ENCODE results near the gene LAD1. TPM values are rescaled to one million over a fixed set of nuclear protein-coding genes. Genes with fewer than 3 reads are reported as not detected.

LAD1 gene
- total and polyA plus RNA-seq, 2 donors (not counting 1 experiment from before 2014, with no cell fraction given): not detected

GRCh38 chr1:201356701-201357100 lies 42.4 kb downstream of the LAD1 start:
- peaks cover 29% of the 10 kb centered on the region for H3K27me3 ChIP-seq (ENCODE audit: control insufficient read depth, insufficient read depth, low read length)
- H3K9me3 ChIP-seq (ENCODE audit: control insufficient read depth, insufficient read depth, low read depth, low read length): no peaks in the 10 kb centered on the region
- no peak overlapping the region for H3K4me3 ChIP-seq (replicated peaks in 1 of 4; ENCODE audit: control extremely low read depth in 1 of 4, insufficient read depth in 1 of 4, low read depth in 3 of 4, low read length in 4 of 4)
- no peak overlapping the region for H3K27ac ChIP-seq (ENCODE audit: insufficient read depth, low read length)
- H3K79me2 ChIP-seq (ENCODE audit: control insufficient read depth, insufficient read depth, low read length): no peaks in the 10 kb centered on the region
- no peaks in the 10 kb centered on the region for H3K4me1 ChIP-seq (ENCODE audit: control insufficient read depth, extremely low read depth, insufficient read depth, low read length)
- TF ChIP-seq CTCF (conservative IDR thresholded peaks at IDR 0.05 in 1 of 2, IDR thresholded peaks at IDR 0.05 in 1 of 2; ENCODE audit: low read depth in 1 of 2, low read length in 2 of 2) (no peak), EZH2 (IDR thresholded peaks at IDR 0.05; ENCODE audit: low read length, missing control alignments) (no peak)
- no peak for DNase-seq (ENCODE audit: low read depth in 2 of 2)
- no peak overlapping the region for H3K9ac ChIP-seq (ENCODE audit: insufficient read depth, low read length)
- no peaks in the 10 kb centered on the region for H4K20me1 ChIP-seq (ENCODE audit: control insufficient read depth, extremely low read depth, insufficient read depth, low read length)
- no peak overlapping the region for H2AFZ ChIP-seq (ENCODE audit: low read length)
- no peaks in the 10 kb centered on the region for H3K36me3 ChIP-seq (ENCODE audit: control insufficient read depth, insufficient read depth, low read length)
- no peak overlapping the region for H3K4me2 ChIP-seq (ENCODE audit: extremely low read depth, insufficient read depth, low read length)

GRCh38 chr1:201356236-201356635 lies 42.9 kb downstream of the LAD1 start:
- Histone ChIP-seq H2AFZ (ENCODE audit: low read length) (no peak overlapping the region), H3K4me2 (ENCODE audit: extremely low read depth, insufficient read depth, low read length) (no peak overlapping the region), H3K27me3 (ENCODE audit: control insufficient read depth, insufficient read depth, low read length) (peaks cover 29% of the 10 kb centered on the region), H3K4me1 (ENCODE audit: control insufficient read depth, extremely low read depth, insufficient read depth, low read length) (no peaks in the 10 kb centered on the region), H3K36me3 (ENCODE audit: control insufficient read depth, insufficient read depth, low read length) (no peaks in the 10 kb centered on the region), H3K9ac (ENCODE audit: insufficient read depth, low read length) (no peak overlapping the region), H3K9me3 (ENCODE audit: control insufficient read depth, insufficient read depth, low read depth, low read length) (no peaks in the 10 kb centered on the region), H4K20me1 (ENCODE audit: control insufficient read depth, extremely low read depth, insufficient read depth, low read length) (no peaks in the 10 kb centered on the region), H3K27ac (ENCODE audit: insufficient read depth, low read length) (no peak overlapping the region), H3K79me2 (ENCODE audit: control insufficient read depth, insufficient read depth, low read length) (no peaks in the 10 kb centered on the region), H3K4me3 (replicated peaks in 1 of 4; ENCODE audit: control extremely low read depth in 1 of 4, insufficient read depth in 1 of 4, low read depth in 3 of 4, low read length in 4 of 4) (no peak overlapping the region)
- DNase-seq (ENCODE audit: low read depth in 2 of 2): no peak
- no peak for TF ChIP-seq CTCF (conservative IDR thresholded peaks at IDR 0.05 in 1 of 2, IDR thresholded peaks at IDR 0.05 in 1 of 2; ENCODE audit: low read depth in 1 of 2, low read length in 2 of 2)
- TF ChIP-seq EZH2 (IDR thresholded peaks at IDR 0.05; ENCODE audit: low read length, missing control alignments): no peak

GRCh38 chr1:201355471-201355870 lies 43.7 kb downstream of the LAD1 start:
- DNase-seq (ENCODE audit: low read depth in 2 of 2): no peak
- Histone ChIP-seq H2AFZ (ENCODE audit: low read length) (no peak overlapping the region), H3K27ac (ENCODE audit: insufficient read depth, low read length) (no peak overlapping the region), H3K27me3 (ENCODE audit: control insufficient read depth, insufficient read depth, low read length) (peaks cover 25% of the 10 kb centered on the region), H3K9ac (ENCODE audit: insufficient read depth, low read length) (no peak overlapping the region), H3K4me3 (replicated peaks in 1 of 4; ENCODE audit: control extremely low read depth in 1 of 4, insufficient read depth in 1 of 4, low read depth in 3 of 4, low read length in 4 of 4) (no peak overlapping the region), H3K79me2 (ENCODE audit: control insufficient read depth, insufficient read depth, low read length) (no peaks in the 10 kb centered on the region), H3K4me2 (ENCODE audit: extremely low read depth, insufficient read depth, low read length) (no peak overlapping the region), H3K36me3 (ENCODE audit: control insufficient read depth, insufficient read depth, low read length) (no peaks in the 10 kb centered on the region), H4K20me1 (ENCODE audit: control insufficient read depth, extremely low read depth, insufficient read depth, low read length) (no peaks in the 10 kb centered on the region), H3K4me1 (ENCODE audit: control insufficient read depth, extremely low read depth, insufficient read depth, low read length) (no peaks in the 10 kb centered on the region), H3K9me3 (ENCODE audit: control insufficient read depth, insufficient read depth, low read depth, low read length) (no peaks in the 10 kb centered on the region)
- no peak for TF ChIP-seq EZH2 (IDR thresholded peaks at IDR 0.05; ENCODE audit: low read length, missing control alignments)
- TF ChIP-seq CTCF (conservative IDR thresholded peaks at IDR 0.05 in 1 of 2, IDR thresholded peaks at IDR 0.05 in 1 of 2; ENCODE audit: low read depth in 1 of 2, low read length in 2 of 2): no peak

Measured in fibroblast of lung (primary cell).